NCI-H2196 (cell line): ENCODE results near the gene GFY.
"Not testable (repeated sequence)": the region's sequence is repeated elsewhere in the genome, so short reads cannot be mapped to it uniquely, and the experiment has no call there.

Experiments
- DNase-seq: peaks from one replicate; lab custom pipeline; 2025; ENCODE audit not compliant: unreplicated experiment; lab: John Stamatoyannopoulos, UW

The GFY gene

DNA sequence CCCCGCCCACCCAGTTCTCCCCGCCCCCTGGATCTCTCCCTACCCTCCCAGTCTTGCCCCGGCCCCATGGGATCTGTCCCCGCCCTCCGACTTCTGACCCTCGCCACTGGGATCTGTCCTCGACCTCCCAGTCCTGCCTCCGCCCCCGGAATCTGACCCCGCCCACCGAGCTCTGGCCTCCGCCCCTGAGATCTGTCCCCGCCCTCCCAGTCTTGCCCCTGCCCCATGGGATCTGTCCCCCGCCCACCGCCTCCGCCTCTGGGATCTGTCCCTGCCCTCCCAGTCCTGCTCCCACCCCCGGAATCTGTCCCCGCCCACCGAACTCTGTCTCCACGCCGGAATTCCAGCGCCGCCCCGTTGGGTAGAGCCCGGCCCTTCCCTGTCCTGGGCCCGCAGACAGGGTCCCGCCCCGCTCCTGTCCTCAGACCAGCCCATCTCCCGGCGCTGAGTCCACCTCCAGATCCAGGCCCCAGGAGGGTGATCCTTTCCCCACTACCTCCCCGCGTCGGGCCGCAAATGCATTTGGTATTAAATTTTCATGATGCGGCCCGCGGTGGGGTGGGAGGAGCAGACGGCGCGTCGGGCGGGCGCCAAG, 17.7 kb downstream of the GFY start:
- DNase-seq: peak; percentile 95

DNA sequence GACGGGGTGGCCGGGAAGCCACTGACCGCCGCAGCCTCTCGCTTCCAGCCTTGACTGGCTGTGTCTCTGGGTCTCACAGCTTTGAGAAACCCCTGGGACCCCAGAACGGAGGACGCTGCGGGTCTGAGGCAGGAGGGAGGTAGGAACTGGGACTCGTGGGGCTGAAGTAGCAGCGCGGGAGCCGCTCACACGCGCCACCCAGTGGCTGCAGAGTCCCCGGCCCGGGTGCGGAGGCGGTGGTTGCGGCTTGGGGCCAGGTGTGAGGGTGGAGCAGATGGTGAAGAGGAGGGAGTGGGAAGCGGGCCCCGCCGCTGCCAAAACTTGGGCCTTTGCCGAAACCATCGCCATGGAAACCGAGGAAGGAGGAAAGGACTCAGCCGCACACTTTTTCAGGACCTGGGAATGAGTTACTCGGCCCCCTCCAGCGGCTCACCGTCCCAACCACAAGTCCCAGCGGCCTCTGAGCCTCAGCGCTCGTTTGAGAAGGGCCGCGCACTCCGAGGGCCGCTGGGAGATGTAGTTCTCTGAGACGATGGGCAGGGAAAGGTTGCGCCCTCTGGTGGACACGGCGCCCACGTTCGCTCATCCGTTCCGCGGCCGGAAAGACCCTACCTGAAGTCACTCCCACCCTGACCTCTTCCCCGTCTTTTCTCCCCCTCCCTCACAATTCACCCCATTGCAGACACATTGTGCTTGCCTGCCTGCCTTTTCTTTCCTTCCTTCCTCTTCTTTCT, 18.3 kb downstream of the GFY start:
- DNase-seq: peak; percentile 100

- DNase-seq: not testable (repeated sequence)
These were observed 19.0 kb downstream of the GFY start for GRCh38 chr19:49444100-49444700.

DNA sequence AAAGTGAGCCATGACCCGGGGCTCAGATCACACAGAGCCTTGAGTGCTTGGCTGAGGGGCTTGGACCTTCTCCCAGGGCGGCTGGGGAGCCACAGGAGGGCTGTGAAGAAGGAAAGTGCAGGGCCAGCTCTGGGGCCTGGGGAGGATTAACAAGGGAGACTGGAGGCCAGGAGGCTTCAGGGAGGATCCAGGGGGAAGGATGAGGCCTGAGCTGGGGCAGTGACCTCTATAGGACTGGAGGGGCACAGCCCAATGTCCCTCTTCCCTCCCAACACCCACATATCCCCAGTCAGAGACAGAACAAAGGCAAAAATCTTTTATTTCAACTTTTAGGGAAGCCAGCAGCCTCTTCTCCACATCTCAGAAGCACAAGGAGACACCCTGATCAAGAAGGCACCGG, 20.8 kb downstream of the GFY start:
- no peak for DNase-seq

DNA sequence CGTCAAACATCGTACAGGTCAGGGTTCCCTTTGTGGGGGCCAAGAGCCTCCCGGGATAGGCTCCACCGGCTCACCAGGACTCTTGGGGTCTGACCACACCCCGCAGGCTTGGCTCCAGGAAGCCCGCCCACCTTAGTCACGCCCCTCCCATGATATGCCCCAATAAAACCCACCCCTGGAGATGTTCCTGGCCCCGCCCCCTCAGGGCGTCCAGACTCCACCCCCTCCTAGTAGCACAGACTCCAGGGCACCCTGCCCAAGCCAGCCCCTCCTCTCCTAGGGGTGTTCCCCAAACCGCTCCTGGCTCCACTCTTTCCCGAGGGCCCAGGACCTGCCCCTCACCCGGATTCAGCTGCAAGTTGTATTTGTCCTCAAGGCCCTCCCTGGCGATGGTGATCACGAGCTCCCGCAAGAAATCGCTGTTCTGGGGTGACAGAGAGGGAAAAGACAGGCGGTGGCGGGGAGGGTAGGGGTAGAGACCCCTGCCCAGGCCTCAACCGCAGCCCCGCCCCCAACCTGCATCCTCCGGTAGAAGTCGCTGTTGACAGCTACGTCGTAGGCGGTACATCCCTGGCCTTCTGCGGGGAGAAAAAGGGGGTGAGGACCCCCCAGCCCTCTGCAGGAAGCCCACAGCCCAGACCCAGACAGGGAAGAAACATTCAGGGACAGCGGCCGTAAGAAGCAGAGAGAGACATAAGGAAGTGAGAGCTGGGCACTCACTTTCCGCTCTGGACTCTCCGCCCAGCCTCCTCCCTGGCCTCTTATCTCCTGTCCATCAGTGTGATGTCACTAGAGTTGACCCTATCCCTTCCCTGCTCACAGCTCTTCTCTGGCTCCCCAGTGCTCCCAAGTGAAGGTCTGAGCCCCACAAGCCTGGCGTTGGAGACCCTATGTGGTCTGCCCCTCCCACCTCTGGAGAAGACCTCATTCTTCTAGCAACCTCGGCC, 22.6 kb downstream of the GFY start:
- DNase-seq: peak; percentile 10

- DNase-seq: no peak
These were observed 23.2 kb downstream of the GFY start for GRCh38 chr19:49448432-49448786.

- no peak for DNase-seq
These were observed 25.2 kb downstream of the GFY start for GRCh38 chr19:49450405-49450804.

DNA sequence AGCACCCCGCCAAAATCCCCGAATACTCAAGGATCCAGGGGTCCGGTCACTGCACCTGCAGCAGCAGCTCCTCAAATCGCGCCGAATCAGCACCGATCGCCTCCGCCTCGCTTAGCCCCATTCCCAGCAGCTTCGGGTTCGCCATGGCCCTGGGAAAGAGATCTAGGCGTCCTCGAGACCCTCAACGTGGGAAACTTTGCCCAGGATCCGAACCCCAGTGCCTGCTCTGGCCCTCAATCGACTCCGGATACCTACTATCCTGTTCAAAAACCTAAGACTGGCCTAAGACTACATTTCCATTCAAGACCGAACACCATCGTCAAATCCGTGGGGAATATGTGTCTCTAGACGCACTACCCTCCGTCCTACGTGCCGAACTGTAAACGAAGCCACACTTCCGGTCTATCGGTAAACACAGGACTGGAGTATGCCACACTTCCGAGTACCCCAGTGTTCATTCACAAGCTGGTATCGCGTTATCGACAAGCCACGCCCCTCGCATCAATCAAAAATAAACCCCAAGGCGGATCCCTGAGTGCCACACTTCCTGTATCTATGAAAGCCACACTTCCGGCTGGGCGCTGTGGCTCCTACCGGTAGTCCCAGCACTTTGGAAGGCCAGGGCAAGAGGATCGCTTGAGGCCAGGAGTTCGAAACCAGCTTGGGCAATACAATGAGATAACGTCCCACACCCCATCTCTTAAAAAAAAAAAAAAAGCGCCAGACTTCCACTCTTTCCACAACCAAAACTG, 26.4 kb downstream of the GFY start, which contains the start of gene PIH1D1:
Gene PIH1D1 (minus strand): TSS at position 385 of the 752 bp plus-strand sequence. CDS start 240 bp downstream, at position 145.
- DNase-seq: peak; percentile 97

- DNase-seq: peak; percentile 98
These were observed 28.0 kb downstream of the GFY start, which contains the start of gene ALDH16A1 for GRCh38 chr19:49453013-49453756. Gene ALDH16A1, plus strand, starts transcription at chr19:49453225. Its CDS starts 107 bp downstream, at chr19:49453332.

GRCh38 chr19:49453757-49454240, 28.6 kb downstream of the GFY start:
- no peak for DNase-seq

GRCh38 chr19:49455773-49456172, 30.6 kb downstream of the GFY start:
- no peak for DNase-seq

GRCh38 chr19:49456326-49456725, 31.1 kb downstream of the GFY start:
- no peak for DNase-seq

- no peak for DNase-seq
These were observed 33.3 kb downstream of the GFY start for GRCh38 chr19:49458567-49458903.

GRCh38 chr19:49459388-49459787, 34.2 kb downstream of the GFY start:
- DNase-seq: no peak

DNA sequence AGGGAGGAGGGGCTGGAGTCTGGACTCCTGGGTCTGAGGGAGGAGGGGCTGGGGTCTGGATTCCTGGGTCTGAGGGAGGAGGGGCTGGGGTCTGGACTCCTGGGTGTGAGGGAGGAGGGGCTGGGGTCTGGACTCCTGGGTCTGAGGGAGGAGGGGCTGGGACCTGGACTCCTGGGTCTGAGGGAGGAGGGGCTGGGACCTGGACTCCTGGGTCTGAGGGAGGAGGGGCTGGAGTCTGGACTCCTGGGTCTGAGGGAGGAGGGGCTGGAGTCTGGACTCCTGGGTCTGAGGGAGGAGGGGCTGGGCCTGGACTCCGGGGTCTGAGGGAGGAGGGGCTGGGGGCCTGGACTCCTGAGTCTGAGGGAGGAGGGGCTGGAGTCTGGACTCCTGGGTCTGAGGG, 35.9 kb downstream of the GFY start:
- not testable (repeated sequence) for DNase-seq

- DNase-seq: no peak
These were observed 36.5 kb downstream of the GFY start for GRCh38 chr19:49461656-49462055.

DNA sequence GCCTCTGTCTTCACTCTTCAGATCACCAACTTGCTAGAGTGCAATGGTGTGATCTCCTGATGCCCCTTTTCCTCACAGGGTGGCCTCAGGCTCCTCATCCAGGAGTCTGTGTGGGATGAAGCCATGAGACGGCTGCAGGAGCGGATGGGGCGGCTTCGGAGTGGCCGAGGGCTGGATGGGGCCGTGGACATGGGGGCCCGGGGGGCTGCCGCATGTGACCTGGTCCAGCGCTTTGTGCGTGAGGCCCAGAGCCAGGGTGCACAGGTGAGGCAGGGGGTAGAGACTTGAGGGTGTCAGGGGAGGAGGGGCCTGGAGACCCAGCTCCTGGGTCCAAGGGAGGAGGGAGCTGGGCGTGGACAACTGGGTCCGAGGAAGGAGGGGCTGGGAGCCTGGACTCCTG, 37.3 kb downstream of the GFY start:
- no peak for DNase-seq

GRCh38 chr19:49463960-49464740, 39.0 kb downstream of the GFY start:
- DNase-seq: no peak

DNA sequence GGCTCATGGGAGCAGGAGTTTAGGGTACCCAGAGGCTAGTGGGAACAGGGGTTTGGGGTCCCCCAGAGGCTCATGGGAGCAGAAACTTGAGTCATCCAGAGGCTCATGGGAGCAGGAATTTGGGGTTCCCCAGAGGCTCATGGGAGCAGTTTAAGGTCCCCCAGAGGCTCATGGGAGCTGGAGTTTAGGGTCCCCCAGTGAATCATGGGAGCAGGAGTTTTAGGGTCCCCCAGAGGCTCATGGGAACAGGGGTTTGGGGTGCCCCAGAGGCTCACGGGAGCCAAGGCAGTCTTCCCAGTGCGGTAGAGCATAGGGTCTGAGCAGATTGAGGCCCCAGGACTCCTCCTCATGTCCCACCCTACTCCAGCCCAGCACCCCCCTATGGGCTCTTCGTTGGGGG, 40.2 kb downstream of the GFY start:
- no peak for DNase-seq
